Panc1 (cell line): ENCODE results near the gene MTCH1. TPM values are rescaled to one million over a fixed set of nuclear protein-coding genes. Genes with fewer than 3 reads are reported as not detected.

Experiments used
- ATAC-seq: fragments of 200-7000 bp; cut with Tn5 transposase; 2 replicates; pipeline ENCODE4 v1.9.1; 2020; ENCODE audit warnings: mild to moderate bottlenecking, moderate library complexity
- BruUV-seq: library from RNA; stranded (reverse); fragments of 400-500 nt; replicated peaks from 2 replicates; lab custom pipeline; 2021; lab: Mats Ljungman, UMichigan
- CTCF ChIA-PET: fragments of 300-600 bp; sonication (Branson Sonifier 250); formaldehyde crosslinking; loops from one replicate; lab custom pipeline; 2022; ENCODE audit warnings: antibody characterized with exemption; lab: Charles Lee
- POLR2A ChIA-PET: fragments of 300-600 bp; sonication (Branson Sonifier 250); formaldehyde crosslinking; loops from one replicate; lab custom pipeline; 2022; ENCODE audit warnings: antibody characterized with exemption; lab: Charles Lee
- DNase-seq: peaks from one replicate; pipeline ENCODE4 v3.0.0-alpha.2; 2010; ENCODE audit warnings: low read depth, low spot score
- H3K27ac ChIP-seq: 2 replicates; pipeline ENCODE4 v1.5.1; 2011; ENCODE audit warnings: mild to moderate bottlenecking, low read length, inconsistent platforms
- H3K27me3 ChIP-seq: fragments of 200-500 bp; sonication (Bioruptor generic); 2 replicates; pipeline ENCODE4 v1.6.0; 2014; ENCODE audit warnings: low read length, inconsistent platforms; ENCODE audit not compliant: control insufficient read depth, insufficient read depth
- H3K36me3 ChIP-seq: fragments of 200-500 bp; sonication (Bioruptor generic); 2 replicates; pipeline ENCODE4 v1.5.1; 2014; ENCODE audit warnings: inconsistent platforms, mild to moderate bottlenecking, low read length, moderate library complexity; ENCODE audit not compliant: control insufficient read depth, insufficient read depth
- H3K4me1 ChIP-seq: 2 replicates; pipeline ENCODE4 v1.5.1; 2011; ENCODE audit warnings: inconsistent platforms, mild to moderate bottlenecking, low read length, moderate library complexity; ENCODE audit not compliant: control insufficient read depth, insufficient read depth
- H3K4me3 ChIP-seq, 2 experiments: 2 replicates each; pipeline ENCODE4 v1.5.1; 2011 to 2012; ENCODE audit warnings: low read depth in 2 of 2, low read length in 2 of 2, mild to moderate bottlenecking in 2 of 2, inconsistent platforms in 1 of 2, moderate library complexity in 1 of 2
- H3K9me3 ChIP-seq: fragments of 200-500 bp; sonication (Bioruptor generic); 2 replicates; pipeline ENCODE4 v1.5.1; 2014; ENCODE audit warnings: low read depth, mild to moderate bottlenecking, inconsistent platforms, low read length, moderate library complexity; ENCODE audit not compliant: control insufficient read depth, insufficient read depth
- POLR2AphosphoS5 ChIP-seq: IDR thresholded peaks from 2 replicates; pipeline ENCODE4 v1.6.1; 2012; ENCODE audit warnings: mild to moderate bottlenecking, low read depth, low read length, moderate library complexity
- SIN3A ChIP-seq: IDR thresholded peaks from 2 replicates; pipeline ENCODE4 v1.6.1; 2012; ENCODE audit warnings: low read depth, mild to moderate bottlenecking, low read length, moderate library complexity, borderline replicate concordance; ENCODE audit not compliant: insufficient read depth
- TCF7L2 ChIP-seq: IDR thresholded peaks from 2 replicates; pipeline ENCODE4 v1.6.1; 2011; ENCODE audit warnings: mild to moderate bottlenecking, low read depth, low read length, inconsistent platforms
- in situ Hi-C: cut with HindIII; loops from 2 replicates; pipeline ENCODE4 v1.10.0; 2016; ENCODE audit warnings: low sequenced_read_pairs, low pct_unique_long_range_greater_than_20kb
- intact Hi-C: fragments of 100-400 bp; cut with micrococcal nuclease; formaldehyde crosslinking; loops from one replicate; pipeline ENCODE4 v1.10.0; 2022; ENCODE audit not compliant: unreplicated experiment
- total RNA-seq: library from RNA; stranded (reverse); gene quantifications from one replicate; pipeline ENCODE4 v1.2.1, GENCODE V29; 2021; ENCODE audit not compliant: unreplicated experiment
- TF ChIP-seq, protein P1 (sequence below), 2 experiments: IDR thresholded peaks; 2 replicates each; pipeline ENCODE4 v1.6.1; 2011 to 2012; ENCODE audit warnings: low read depth in 2 of 2, control low read depth in 1 of 2, low read length in 1 of 2, mild to moderate bottlenecking in 1 of 2, moderate library complexity in 1 of 2; ENCODE audit not compliant: insufficient read depth in 1 of 2
- TF ChIP-seq, protein P2 (sequence below): fragments of 450-650 bp; IDR thresholded peaks from 2 replicates; pipeline ENCODE4 v1.5.1; 2017; ENCODE audit warnings: mild to moderate bottlenecking

The MTCH1 gene
- total RNA-seq, 1 experiment from 2014 or later = 223 TPM

DNA sequence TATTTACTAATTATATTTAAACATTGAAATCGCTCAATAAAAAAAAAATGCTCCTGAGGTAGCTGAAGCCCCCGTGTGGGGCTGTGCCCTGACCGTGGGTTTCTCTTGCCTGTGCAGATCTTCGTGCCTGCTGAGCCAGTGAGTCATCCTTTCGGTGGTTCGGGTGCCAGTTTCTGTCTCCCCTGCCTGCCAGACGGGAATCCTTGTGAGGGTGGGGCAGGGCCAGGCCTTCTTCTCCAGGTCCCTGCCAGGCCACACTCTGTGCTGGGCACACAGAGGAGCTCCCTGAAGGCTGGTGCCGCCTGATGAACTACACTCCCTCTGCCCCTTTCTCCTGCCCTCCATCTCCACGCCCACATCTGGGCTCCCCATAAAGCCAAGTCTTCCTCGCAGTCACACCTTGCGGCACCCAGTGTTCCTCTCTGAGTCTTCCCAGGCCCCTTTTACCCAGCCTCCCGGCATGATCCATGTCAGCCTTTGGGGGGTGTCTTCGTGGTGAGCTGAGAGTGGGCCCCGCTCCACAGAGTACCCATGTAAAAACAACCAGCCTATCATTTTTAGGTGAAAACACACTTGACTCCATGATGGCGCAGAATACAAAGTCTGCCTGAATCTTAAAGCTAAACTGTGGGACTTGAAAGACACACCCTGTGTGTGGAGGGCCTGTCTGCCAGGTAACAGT lies 38.8 kb upstream of the MTCH1 start:
- no peak overlapping the region for H3K4me3 ChIP-seq
- POLR2A ChIA-PET = no interaction called here
- intact Hi-C loops = loop anchor here (1.0 kb wide), 1 partner anchor 27 kb away; no protein-coding TSS in a partner anchor
- H3K9me3 ChIP-seq = no peaks in the 10 kb centered on the region
- no peak for ATAC-seq
- 0 out of 2 replicates have a peak overlapping the region, but pooled peaks have one; percentile 26 for H3K27ac ChIP-seq
- TF ChIP-seq SIN3A = no peak
- TF ChIP-seq, protein P1, sequence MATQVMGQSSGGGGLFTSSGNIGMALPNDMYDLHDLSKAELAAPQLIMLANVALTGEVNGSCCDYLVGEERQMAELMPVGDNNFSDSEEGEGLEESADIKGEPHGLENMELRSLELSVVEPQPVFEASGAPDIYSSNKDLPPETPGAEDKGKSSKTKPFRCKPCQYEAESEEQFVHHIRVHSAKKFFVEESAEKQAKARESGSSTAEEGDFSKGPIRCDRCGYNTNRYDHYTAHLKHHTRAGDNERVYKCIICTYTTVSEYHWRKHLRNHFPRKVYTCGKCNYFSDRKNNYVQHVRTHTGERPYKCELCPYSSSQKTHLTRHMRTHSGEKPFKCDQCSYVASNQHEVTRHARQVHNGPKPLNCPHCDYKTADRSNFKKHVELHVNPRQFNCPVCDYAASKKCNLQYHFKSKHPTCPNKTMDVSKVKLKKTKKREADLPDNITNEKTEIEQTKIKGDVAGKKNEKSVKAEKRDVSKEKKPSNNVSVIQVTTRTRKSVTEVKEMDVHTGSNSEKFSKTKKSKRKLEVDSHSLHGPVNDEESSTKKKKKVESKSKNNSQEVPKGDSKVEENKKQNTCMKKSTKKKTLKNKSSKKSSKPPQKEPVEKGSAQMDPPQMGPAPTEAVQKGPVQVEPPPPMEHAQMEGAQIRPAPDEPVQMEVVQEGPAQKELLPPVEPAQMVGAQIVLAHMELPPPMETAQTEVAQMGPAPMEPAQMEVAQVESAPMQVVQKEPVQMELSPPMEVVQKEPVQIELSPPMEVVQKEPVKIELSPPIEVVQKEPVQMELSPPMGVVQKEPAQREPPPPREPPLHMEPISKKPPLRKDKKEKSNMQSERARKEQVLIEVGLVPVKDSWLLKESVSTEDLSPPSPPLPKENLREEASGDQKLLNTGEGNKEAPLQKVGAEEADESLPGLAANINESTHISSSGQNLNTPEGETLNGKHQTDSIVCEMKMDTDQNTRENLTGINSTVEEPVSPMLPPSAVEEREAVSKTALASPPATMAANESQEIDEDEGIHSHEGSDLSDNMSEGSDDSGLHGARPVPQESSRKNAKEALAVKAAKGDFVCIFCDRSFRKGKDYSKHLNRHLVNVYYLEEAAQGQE (IDR thresholded peaks at IDR 0.05; ENCODE audit: insufficient read depth in 1 of 2, low read depth in 2 of 2, low read length in 1 of 2) = no peak
- TF ChIP-seq, protein P2, sequence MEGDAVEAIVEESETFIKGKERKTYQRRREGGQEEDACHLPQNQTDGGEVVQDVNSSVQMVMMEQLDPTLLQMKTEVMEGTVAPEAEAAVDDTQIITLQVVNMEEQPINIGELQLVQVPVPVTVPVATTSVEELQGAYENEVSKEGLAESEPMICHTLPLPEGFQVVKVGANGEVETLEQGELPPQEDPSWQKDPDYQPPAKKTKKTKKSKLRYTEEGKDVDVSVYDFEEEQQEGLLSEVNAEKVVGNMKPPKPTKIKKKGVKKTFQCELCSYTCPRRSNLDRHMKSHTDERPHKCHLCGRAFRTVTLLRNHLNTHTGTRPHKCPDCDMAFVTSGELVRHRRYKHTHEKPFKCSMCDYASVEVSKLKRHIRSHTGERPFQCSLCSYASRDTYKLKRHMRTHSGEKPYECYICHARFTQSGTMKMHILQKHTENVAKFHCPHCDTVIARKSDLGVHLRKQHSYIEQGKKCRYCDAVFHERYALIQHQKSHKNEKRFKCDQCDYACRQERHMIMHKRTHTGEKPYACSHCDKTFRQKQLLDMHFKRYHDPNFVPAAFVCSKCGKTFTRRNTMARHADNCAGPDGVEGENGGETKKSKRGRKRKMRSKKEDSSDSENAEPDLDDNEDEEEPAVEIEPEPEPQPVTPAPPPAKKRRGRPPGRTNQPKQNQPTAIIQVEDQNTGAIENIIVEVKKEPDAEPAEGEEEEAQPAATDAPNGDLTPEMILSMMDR = no peak
- no peak for TF ChIP-seq POLR2AphosphoS5
- no peak for TF ChIP-seq TCF7L2
- CTCF ChIA-PET = interaction anchor here (0.6 to 0.9 kb wide), 2 partner anchors 165 to 185 kb away, joined by 4 to 6 read pairs; no protein-coding TSS in a partner anchor
- 0 out of 2 replicates have a peak, but pooled peaks cover 10% of the 10 kb centered on the region for H3K4me1 ChIP-seq
- DNase-seq = no peak
- in situ Hi-C loops = no loop called here
- H3K36me3 ChIP-seq = no peaks in the 10 kb centered on the region
- no peaks in the 10 kb centered on the region for H3K27me3 ChIP-seq
- no TSS peak for BruUV-seq

- POLR2A ChIA-PET = interaction anchor here (0.5 kb wide), 1 partner anchor 22 kb away, joined by 4 read pairs; no protein-coding TSS in a partner anchor
- Histone ChIP-seq H3K27me3 (no peaks in the 10 kb centered on the region), H3K36me3 (no peaks in the 10 kb centered on the region), H3K27ac (no peak overlapping the region), H3K4me1 (peaks cover 25% of the 10 kb centered on the region), H3K4me3 (no peak overlapping the region), H3K9me3 (no peaks in the 10 kb centered on the region)
- intact Hi-C loops = no loop called here
- in situ Hi-C loops = no loop called here
- BruUV-seq = no TSS peak
- TF ChIP-seq TCF7L2 (no peak), SIN3A (no peak), POLR2AphosphoS5 (no peak)
- TF ChIP-seq, protein P1 (IDR thresholded peaks at IDR 0.05; ENCODE audit: insufficient read depth in 1 of 2, low read depth in 2 of 2, low read length in 1 of 2) = no peak
- TF ChIP-seq, protein P2 = no peak
- CTCF ChIA-PET = interaction anchor here (0.7 to 2.3 kb wide), 7 partner anchors 148 to 256 kb away, joined by 3 to 16 read pairs (median 4); no protein-coding TSS in a partner anchor
- no peak for ATAC-seq
- no peak for DNase-seq
These were observed 36.3 kb upstream of the MTCH1 start for GRCh38 chr6:37022135-37022863.
